K562 (cell line): ENCODE measurements around the gene RASL10B. TPM values are rescaled to one million over a fixed set of nuclear protein-coding genes. Genes with fewer than 3 reads are reported as not detected.

Experiments
- ATAC-seq: fragments of 200-7000 bp; cut with Tn5 transposase; 3 replicates; pipeline ENCODE4 v1.9.1; 2020; ENCODE audit warnings: moderate library complexity
- BruUV-seq: library from RNA; stranded (reverse); fragments of 400-500 nt; replicated peaks from 2 replicates; lab custom pipeline; 2021; lab: Mats Ljungman, UMichigan
- CTCF ChIA-PET: fragments of 300-600 bp; formaldehyde crosslinking; extraction: SDS; loops from one replicate; lab custom pipeline; 2021; ENCODE audit warnings: low intra/inter-chr PET ratio; lab: Yijun Ruan, JAX
- POLR2A ChIA-PET: fragments of 300-600, 350-650 bp; sonication (Branson Sonifier 250); formaldehyde crosslinking; extraction: SDS; loops from one replicate; lab custom pipeline; 2021; ENCODE audit warnings: antibody characterized with exemption, inconsistent platforms; lab: Yijun Ruan, JAX
- DNase-seq, 4 experiments: peaks; one replicate each; pipeline versions ENCODE4 v3.0.0 to v3.0.0-alpha.2; 2011 to 2018; ENCODE audit warnings: low spot score in 3 of 4, mixed read lengths in 3 of 4; ENCODE audit errors: extremely low read depth in 1 of 4
- FAIRE-seq: peaks from 2 replicates; lab custom pipeline; 2011; peaks lifted over from hg19 to GRCh38; lab: Jason Lieb, UNC
- H2AFZ ChIP-seq: 2 replicates; pipeline ENCODE4 v1.6.0; 2011; ENCODE audit warnings: low read depth, low read length, control low read depth, inconsistent platforms
- H3K27ac ChIP-seq: fragments of 200-600 bp; 3 replicates; pipeline ENCODE4 v1.8.0; 2011; ENCODE audit warnings: low read depth, mild to moderate bottlenecking, control low read depth, inconsistent platforms, low read length, moderate library complexity, mixed read lengths; ENCODE audit errors: extremely low read depth
- H3K27me3 ChIP-seq, 2 experiments: fragments of 300-600 bp in 1 of 2; 2 replicates in 1 of 2; 3 replicates in 1 of 2; pipeline versions ENCODE4 v1.6.0 to v1.8.0; 2011; ENCODE audit warnings: inconsistent platforms in 2 of 2, low read length in 2 of 2, mild to moderate bottlenecking in 1 of 2, mixed read lengths in 1 of 2, moderate library complexity in 1 of 2; ENCODE audit not compliant: control insufficient read depth in 2 of 2, insufficient read depth in 2 of 2
- H3K36me3 ChIP-seq: fragments of 300-600 bp; 3 replicates; pipeline ENCODE4 v1.8.0; 2011; ENCODE audit warnings: mild to moderate bottlenecking, low read length, inconsistent platforms; ENCODE audit not compliant: control insufficient read depth, insufficient read depth
- H3K4me1 ChIP-seq, 2 experiments: fragments of 200-600 bp in 1 of 2; replicated peaks in 1 of 2; 2 replicates in 1 of 2; 3 replicates in 1 of 2; pipeline versions ENCODE4 v1.5.1 to v1.8.0; 2011; ENCODE audit warnings: inconsistent platforms in 2 of 2, low read length in 2 of 2, mild to moderate bottlenecking in 1 of 2, mixed read lengths in 1 of 2, moderate library complexity in 1 of 2; ENCODE audit not compliant: control insufficient read depth in 2 of 2, insufficient read depth in 2 of 2
- H3K4me2 ChIP-seq: 2 replicates; pipeline ENCODE4 v1.6.1; 2011; ENCODE audit warnings: low read length, control low read depth, inconsistent platforms, mixed read lengths; ENCODE audit not compliant: insufficient read depth
- H3K4me3 ChIP-seq: fragments of 200-600 bp; sonication (generic), shearing (Covaris generic); 2 replicates; pipeline ENCODE4 v1.5.1; 2016; ENCODE audit warnings: control low read depth, inconsistent platforms
- H3K79me2 ChIP-seq: fragments of 200-600 bp; 3 replicates; pipeline ENCODE4 v1.8.0; 2011; ENCODE audit warnings: low read length, inconsistent platforms; ENCODE audit not compliant: control insufficient read depth, insufficient read depth
- H3K9ac ChIP-seq, 2 experiments: 2 replicates each; pipeline versions ENCODE4 v1.6.0 to v1.6.1; 2011; ENCODE audit warnings: low read depth in 2 of 2, low read length in 2 of 2, control low read depth in 1 of 2, inconsistent platforms in 1 of 2, mild to moderate bottlenecking in 1 of 2, mixed read lengths in 1 of 2; ENCODE audit not compliant: insufficient read depth in 1 of 2
- H3K9me1 ChIP-seq: one replicate; pipeline ENCODE4 v1.6.0; 2011; ENCODE audit warnings: inconsistent platforms, mild to moderate bottlenecking, low read length, moderate library complexity; ENCODE audit not compliant: control insufficient read depth, insufficient read depth
- H3K9me3 ChIP-seq: replicated peaks from 2 replicates; pipeline ENCODE4 v1.5.1; 2011; ENCODE audit warnings: low read depth, low read length, inconsistent platforms; ENCODE audit not compliant: control insufficient read depth, insufficient read depth
- H4K20me1 ChIP-seq: replicated peaks from 2 replicates; pipeline ENCODE4 v1.6.1; 2011; ENCODE audit warnings: low read length, inconsistent platforms, mixed read lengths; ENCODE audit not compliant: control insufficient read depth, insufficient read depth
- POLR2AphosphoS2 ChIP-seq: IDR thresholded peaks from 2 replicates; pipeline ENCODE4 v1.6.1; 2012; ENCODE audit warnings: low read length, improper control_type of control experiment
- SUPT5H ChIP-seq: fragments of 450-650 bp; IDR thresholded peaks from 2 replicates; pipeline ENCODE4 v1.6.1; 2016
- WGBS: fragments of 100-300 bp; shearing (Covaris generic); methylation state at CpG from one replicate; pipeline ENCODE4 v1.1.6; 2016; ENCODE audit warnings: low coverage, mixed read lengths; ENCODE audit not compliant: insufficient coverage; ENCODE audit errors: missing lambda C conversion rate; 5-methylcytosine and 5-hydroxymethylcytosine counted together
- in situ Hi-C: fragments of 300-500 bp; cut with MboI; formaldehyde crosslinking; loops from 4 replicates; pipeline ENCODE4 v1.15.0; 2018; ENCODE audit warnings: inconsistent platforms, mixed read lengths
- intact Hi-C: fragments of 100-400 bp; cut with micrococcal nuclease; formaldehyde crosslinking; loops from 2 replicates; pipeline ENCODE4 v1.14.2; 2022
- polyA plus RNA-seq, 8 experiments: library from polyadenylated mRNA; depleted of rRNA in 4 of 8; stranded (reverse) in 5 of 8; unstranded in 3 of 8; fragments of >200 nt; fragmentation: Nextera tagmentation in 2 of 8; fragmentation: Illumina TruSeq in 1 of 8; extraction: Ambion mirVana in 2 of 8; extraction: Trizol in 1 of 8; gene quantifications; 2 replicates each; pipeline versions ENCODE4 v1.2.1 to v1.2.3, GENCODE V29; 2011 to 2014; ENCODE audit warnings: inconsistent platforms in 1 of 8, missing spikeins in 1 of 8
- total RNA-seq, 7 experiments: library from RNA; depleted of rRNA in 6 of 7; stranded (reverse); fragments of >200 nt in 6 of 7; fragmentation: Illumina TruSeq in 2 of 7; extraction: Trizol in 2 of 7; gene quantifications; 2 replicates each; pipeline versions ENCODE4 v1.2.1 to v1.2.3, GENCODE V29; 2011 to 2021; ENCODE audit warnings: low replicate concordance in 1 of 7
- TF ChIP-seq, protein P1 (sequence below): fragments of 450-650 bp; IDR thresholded peaks from 2 replicates; pipeline ENCODE4 v1.6.1; 2018; ENCODE audit warnings: mild to moderate bottlenecking, low read depth; ENCODE audit not compliant: partially characterized antibody

RASL10B gene
- total and polyA plus RNA-seq, 9 of the 15 experiments (the other 6 are each of a cell fraction or from before 2014, with no cell fraction given), result 0.04 to 0.31 (median 0.14) TPM; not detected in 2

DNA sequence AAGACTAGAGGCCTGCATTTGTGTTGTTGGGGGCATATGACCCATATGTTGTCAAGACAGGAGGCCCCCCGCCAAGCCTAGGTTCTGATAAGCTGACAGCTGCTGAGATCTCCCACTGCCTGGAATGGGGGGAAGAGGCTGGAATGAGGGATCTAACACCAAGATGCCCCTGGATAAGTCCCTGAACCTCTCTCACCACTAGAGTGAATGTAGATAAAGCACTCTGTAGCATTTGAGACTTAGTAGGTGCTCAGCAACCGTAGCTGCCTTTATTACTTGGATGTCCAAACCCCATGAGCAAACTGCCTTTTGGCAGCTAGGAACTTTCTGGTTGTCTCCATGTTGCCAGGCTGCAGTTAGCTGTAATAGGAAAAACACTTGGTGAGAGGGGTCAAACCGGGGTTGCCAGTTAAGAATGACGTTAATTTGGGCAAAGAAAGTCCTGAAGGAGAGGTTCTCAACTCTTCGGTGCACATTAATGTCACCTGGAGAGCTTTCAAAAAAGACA, 4.4 kb upstream of the RASL10B start:
- Histone ChIP-seq H3K4me2 (no peak overlapping the region), H3K79me2 (no peaks in the 10 kb centered on the region), H3K9ac (no peak overlapping the region), H4K20me1 (no peaks in the 10 kb centered on the region; the same call in 1 of the 2 replicates), H3K9me3 (no peaks in the 10 kb centered on the region), H2AFZ (no peak overlapping the region), H3K27me3 (peaks cover under 1 to 1% of the 10 kb centered on the region in 2 experiments; a peak in 3 of 5 replicates), H3K9me1 (no peaks in the 10 kb centered on the region), H3K27ac (no peak overlapping the region), H3K4me3 (no peak overlapping the region), H3K36me3 (peaks cover 54% of the 10 kb centered on the region), H3K4me1 (peaks cover 3 to 9% of the 10 kb centered on the region in 2 experiments; a peak in 3 of 5 replicates)
- ATAC-seq, result no peak
- ChIA-PET CTCF (no interaction called here), POLR2A (interaction anchor here (0.6 to 1.0 kb wide), 3 partner anchors 21 to 126 kb away, joined by 3 to 4 read pairs (median 3); no protein-coding TSS in a partner anchor)
- TF ChIP-seq SUPT5H (0 out of 2 replicates have a peak, but pooled peaks have one; percentile 30), POLR2AphosphoS2 (0 out of 2 replicates have a peak, but pooled peaks have one; percentile 6)
- TF ChIP-seq, protein P1, sequence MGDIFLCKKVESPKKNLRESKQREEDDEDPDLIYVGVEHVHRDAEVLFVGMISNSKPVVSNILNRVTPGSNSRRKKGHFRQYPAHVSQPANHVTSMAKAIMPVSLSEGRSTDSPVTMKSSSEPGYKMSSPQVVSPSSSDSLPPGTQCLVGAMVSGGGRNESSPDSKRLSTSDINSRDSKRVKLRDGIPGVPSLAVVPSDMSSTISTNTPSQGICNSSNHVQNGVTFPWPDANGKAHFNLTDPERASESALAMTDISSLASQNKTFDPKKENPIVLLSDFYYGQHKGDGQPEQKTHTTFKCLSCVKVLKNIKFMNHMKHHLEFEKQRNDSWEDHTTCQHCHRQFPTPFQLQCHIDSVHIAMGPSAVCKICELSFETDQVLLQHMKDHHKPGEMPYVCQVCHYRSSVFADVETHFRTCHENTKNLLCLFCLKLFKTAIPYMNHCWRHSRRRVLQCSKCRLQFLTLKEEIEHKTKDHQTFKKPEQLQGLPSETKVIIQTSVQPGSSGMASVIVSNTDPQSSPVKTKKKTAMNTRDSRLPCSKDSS, result no peak
- 69% methylated on average over 5 of the region's 5 CpGs for WGBS
- no peak for FAIRE-seq
- no TSS peak for BruUV-seq
- intact Hi-C loops, result no loop called here
- no peak for DNase-seq
- in situ Hi-C loops, result loop anchor here (25.0 kb wide), 1 partner anchor 1290 kb away; no protein-coding TSS in a partner anchor
